GM18861 (cell line): ENCODE results near the gene PCDH18.
"Not testable (repeated sequence)": the region's sequence is repeated elsewhere in the genome, so short reads cannot be mapped to it uniquely, and the experiment has no call there.

ENCODE experiments used
- ATAC-seq: cut with Tn5 transposase; IDR thresholded peaks from one replicate; pipeline ENCODE4 v1.9.1; 2021; ENCODE audit not compliant: unreplicated experiment

The PCDH18 gene

DNA sequence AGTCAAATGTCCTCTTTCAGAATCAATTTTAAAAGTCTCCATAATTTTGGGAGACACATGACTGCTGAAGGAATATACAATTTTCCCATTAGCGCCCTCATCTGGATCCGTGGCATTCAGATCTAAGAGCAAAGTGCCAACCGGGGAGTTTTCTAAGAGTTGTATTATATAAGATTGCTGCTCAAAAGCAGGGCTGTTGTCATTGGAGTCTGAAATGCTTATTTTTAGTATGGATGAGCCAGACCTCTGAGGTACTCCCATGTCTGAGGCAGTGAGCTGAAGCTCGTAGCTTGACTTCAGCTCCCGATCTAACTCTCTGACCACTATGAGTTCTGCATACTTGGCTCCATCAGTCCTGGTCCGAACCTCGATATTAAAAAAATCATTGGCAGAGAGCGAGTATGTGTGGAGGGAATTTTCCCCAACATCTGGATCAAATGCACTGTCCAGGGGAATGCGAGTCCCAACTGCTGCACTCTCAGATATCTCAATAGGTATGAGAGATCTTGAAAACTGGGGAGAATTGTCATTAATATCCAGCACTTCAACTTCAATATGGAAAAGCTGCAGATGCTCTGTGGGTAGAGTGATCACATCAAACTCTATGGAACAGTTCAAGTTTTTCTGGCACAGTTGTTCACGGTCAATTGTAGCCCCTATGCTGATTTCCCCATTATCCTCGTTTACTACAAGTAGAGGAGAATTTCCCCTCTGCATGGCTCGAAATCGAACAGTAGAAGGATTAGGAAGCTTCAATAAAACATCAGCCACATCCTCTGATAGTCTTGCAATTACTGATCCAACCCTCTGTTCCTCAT lies 917 bp downstream of the PCDH18 start:
- ATAC-seq: no peak

DNA sequence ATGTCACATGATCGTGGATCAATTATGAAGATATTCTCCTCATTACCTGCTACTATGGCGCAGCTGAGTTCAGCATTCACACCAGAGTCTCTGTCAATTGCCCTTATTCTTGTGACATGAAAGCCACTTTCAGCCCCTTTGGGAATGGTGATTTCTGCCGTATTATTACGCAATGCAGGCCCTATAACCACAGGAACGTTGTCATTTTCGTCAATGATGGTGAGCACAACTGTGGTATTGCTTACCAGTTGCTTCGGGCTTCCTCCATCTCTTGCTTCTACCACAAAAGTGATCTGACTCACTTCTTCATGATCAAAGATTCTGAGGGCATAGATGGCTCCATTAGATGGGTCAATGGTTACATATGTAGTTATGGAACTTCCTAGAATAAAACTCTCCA lies 2.1 kb downstream of the PCDH18 start:
- ATAC-seq: no peak

DNA sequence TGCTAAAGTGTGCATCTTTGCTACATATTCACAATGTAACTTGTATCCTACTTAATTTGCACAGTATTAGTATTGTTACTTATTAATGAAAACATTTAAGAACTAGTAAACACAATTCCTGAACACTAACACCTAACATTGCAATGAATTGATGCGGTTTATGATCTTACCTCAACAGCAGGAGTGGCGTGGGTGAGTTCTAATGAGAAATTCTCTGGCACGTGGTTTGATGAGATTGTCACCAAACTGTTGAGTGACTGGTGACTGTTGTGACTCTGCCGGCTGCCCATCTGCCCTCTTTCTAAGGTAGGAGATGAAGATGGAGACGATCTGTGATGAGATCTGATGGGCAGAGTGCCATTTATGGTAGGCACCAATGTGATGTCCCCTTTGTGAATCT lies 2.9 kb downstream of the PCDH18 start:
- ATAC-seq: no peak

DNA sequence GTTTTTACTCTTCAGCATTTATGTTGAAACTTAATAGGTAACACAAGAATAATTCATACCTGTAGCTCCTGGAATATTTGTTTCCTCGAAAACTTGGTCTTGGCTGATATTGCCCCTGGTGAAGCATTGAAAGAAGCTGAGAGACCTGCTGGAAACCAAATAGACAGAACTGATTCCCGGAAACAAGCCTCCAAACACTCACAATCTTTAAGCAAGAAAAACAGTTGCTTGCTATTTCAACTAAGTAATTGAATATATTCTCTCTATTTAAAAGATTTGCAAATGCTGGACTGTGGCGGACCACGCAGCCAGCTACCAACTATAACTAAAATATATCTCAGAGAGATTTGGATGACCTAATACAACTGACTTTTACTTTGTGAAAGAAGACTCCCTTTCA lies 3.6 kb downstream of the PCDH18 start:
- no peak for ATAC-seq

DNA sequence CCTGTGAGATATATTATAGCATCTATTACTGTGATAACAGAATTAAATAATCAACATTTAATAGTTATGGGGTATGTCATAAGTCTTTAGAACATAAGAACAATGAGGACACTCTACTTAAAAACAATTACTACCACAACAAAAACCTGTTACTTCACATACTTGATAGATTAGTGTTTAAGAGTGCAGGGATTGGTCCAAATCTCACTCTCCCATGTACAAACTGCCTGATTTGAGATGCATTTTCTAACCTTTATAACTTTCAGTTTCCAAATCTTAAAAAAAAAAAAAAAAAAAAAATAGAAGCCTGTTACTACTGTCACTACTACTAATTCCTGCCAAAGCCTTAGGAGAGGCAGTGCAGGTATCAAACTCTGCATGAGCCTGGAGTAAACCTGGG lies 5.6 kb downstream of the PCDH18 start:
- ATAC-seq: no peak

DNA sequence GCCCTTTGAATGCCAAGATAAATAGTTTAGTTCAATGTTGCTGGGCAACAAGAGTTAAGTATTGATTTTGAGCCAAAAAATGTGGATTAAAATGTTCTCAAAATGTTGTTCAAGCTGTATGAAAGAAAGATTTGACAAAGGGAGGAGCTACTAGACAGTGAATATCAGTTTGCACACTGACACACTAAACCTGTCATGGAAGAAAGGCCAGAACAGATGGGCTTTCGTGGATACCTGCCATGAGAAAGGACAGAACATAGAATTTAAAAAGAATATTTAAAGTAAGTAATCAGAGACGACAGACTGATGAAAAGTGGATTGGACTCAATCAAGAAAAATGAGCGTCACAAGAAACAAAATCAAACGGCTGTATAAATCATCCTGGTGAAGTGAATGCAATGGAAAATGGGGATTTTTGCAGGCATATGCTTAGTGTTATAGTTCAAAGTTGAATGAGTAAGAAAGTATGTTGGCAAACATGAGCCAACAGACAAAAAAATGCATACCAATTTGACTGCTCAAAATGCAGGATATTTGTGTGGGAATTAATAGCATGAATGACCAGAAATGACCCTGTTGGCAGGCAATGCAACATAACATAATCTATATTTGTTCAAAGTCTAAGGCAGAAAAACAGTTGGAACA lies 7.4 kb downstream of the PCDH18 start:
- ATAC-seq: no peak

DNA sequence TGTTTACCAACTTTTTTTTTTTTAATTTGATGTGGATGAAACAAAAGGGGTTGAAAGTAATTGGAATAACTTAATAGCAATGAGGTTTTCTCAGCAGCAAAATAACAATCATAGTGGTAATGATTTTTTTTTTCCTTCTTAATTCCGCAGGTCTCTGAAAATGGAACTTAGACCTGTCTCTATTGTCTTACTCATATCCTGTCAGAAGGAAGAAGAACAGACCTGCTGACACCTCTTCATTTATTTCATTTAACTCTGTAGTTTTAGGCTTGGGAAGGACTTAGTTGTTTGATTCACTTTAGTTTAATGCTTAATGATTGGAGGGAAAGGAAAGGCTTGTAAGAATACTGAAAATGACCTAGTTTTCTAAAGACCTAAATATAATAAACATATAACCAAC lies 9.0 kb downstream of the PCDH18 start:
- ATAC-seq: no peak

DNA sequence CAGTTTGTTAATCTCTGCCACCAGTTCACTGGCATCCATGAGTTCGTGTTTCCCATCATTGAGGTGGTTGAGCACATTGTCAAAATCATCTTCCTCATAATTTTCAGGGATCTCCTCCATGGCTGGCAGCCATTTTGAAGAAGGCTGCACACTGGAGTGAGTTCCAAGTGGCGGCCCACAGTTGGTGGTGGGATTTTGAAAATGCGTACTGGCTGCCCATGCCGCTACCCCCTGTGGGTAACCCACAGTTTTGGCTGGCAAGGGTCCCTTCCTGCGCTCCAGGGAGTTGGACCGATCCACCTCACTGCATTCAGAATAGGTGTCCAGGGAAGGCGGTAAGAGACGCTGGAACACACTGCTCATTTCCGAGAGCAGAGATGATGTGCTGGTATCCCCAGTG lies 11.2 kb downstream of the PCDH18 start:
- ATAC-seq: no peak

DNA sequence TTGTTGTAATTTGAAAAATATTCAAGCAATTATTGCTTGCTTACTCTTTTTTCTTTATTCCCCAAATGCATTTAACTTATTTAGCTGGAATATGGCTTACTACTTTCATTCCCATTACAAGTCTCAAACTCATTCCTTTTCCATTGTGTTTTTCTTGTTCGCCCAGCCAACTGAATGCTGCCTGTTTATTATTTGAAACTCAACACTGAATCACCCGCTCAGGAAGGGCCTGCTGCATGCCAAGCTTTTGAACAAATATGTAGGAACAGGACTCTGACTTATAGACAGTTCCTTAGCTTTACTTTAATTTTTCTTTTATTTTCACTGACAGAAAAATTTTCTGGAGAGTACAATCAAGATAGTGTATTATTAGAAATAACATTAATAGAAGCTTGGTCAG lies 12.9 kb downstream of the PCDH18 start:
- ATAC-seq: no peak

DNA sequence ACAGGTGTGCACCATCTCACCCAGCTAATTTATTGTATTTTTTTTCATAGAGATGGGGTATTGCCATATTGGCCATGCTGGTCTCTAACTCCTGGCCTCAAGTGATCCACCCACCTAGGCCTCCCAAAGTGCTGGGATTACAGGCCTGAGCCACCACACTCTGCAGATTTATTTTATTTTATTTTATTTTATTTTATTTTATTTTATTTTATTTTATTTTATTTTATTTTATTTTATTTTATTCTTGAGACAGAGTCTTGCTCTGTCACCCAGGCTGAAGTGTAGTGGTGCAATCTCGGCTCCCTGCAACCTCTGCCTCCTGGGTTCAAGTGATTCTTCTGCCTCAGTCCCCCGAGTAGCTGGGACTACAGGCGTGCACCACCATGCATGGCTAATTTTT lies 15.0 kb downstream of the PCDH18 start:
- ATAC-seq: not testable (repeated sequence)

DNA sequence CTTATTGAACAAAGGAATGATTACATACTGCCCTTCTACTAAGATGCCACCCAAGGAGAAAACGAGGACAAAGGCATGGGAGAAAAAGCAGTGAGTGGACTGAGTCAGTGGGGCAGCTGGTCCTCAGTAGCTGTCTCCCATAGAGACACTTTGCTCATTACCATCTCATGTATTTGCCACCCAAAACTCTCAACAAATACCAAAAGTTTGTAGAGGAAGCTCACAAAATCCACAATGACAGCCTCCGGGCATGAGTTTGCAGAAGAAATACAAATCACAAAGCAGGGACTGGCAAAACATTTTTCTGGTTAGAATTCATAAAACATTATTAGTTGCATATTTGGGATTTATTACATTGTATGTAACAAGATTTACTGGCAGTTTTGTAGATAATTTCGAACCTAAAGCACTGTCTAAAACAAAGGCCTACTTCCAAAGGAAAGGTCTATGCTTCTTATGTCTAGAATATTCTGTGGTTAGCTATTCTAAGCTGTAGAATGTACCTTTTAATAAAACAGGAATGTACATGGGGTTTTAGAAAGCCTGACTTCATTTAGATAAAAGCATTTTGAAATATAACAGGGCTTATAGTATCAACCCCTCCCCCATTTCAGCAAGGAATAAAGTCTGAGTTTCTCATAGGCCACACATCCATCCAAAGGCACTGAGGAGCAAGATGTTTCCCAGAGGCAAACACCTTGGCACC lies 17.7 kb downstream of the PCDH18 start:
- ATAC-seq: no peak

DNA sequence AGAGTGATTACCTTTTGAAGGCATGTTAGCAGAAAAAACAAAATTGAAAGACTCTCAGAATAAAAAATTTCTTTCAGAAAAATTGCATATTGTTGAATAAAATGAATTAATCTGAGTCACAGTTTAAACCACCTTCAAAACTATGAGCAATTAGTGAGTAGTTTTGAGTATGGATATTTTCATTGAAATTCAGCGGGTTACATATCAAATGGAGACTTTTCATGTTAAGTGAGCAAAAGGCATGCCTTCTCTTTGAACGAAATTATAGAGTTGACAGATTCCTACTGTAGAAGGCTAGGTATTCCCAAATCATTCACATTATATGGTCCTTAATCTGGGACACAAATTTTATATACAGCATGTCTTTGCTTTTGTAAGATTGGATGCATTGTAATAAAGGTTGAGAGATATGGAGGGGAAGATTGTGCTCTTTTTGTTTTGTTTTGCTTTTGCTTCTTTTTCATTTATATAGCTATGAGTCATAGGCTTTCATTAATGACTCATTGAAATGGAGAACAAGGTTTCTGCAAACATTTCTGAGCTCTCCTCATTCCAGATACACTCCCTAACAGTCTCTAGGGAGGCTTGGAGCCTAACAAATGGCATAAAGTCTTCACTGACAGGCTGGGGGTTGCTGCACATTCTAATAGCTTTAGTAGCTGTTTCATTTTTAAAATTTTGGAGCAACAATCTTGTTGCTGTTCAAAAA lies 21.6 kb downstream of the PCDH18 start:
- ATAC-seq: no peak

DNA sequence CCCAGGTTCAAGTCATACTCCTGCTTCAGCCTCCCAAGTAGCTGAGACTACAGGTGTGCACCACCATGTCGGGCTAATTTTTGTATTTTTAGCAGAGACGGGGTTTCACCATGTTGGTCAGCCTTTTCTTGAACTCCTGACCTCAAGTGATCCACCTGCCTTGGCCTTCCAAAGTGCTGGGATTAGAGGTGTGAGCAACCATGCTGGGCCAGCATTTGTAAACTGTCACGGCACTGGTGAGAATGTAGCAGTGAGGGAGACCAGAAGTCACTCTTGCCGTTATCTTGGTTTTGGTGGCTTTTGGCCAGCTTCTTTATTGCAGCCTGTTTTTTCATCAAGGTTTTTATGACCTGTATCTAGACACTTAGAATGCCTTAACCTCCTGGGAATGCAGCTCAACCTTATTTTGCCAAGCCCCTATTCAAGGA lies 22.4 kb downstream of the PCDH18 start:
- ATAC-seq: no peak

DNA sequence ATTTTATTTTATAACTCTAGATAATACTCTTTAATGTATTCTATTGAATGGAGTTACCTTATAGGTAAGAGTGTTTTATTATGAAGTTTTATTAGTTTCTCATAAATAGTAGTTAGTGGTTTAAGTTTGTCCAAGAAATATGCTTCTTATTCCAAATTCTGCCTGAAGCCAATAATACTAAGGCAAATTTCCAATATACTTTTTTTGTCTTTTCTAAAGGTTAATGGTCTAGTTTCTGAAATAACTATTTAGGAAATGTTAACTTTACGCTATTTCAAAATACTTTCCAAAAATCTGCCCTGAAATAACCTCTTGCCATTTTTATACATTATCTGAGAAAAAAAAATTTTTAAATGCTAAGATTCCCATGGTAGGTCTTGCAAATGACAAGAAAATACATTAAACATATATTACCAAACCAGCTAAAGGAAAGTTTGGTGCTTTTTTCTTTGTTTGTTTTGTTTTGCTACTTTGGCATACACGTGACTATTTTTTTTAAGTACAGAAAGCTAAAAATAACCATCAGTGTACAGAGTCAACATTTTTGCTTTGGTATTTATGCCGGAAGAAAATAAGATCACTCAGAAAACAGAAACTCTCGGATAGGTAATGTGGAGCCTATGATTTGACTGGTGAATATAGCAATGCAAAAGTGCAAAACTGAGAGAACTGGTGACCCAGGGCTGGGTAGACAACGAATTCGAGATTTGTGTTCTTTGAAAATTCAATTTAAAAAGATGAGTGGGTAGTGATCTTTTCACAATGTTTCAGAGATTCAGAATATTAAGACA lies 29.8 kb downstream of the PCDH18 start:
- ATAC-seq: no peak

DNA sequence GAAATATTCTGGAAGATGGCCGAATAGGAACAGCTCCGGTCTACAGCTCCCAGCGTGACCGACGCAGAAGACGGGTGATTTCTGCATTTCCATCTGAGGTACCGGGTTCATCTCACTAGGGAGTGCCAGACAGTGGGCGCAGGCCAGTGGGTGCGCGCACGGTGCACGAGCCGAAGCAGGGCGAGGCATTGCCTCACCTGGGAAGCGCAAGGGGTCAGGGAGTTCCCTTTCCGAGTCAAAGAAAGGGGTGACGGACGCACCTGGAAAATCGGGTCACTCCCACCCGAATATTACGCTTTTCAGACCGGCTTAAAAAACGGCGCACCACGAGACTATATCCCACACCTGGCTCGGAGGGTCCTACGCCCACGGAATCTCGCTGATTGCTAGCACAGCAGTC lies 36.0 kb downstream of the PCDH18 start:
- not testable (repeated sequence) for ATAC-seq

DNA sequence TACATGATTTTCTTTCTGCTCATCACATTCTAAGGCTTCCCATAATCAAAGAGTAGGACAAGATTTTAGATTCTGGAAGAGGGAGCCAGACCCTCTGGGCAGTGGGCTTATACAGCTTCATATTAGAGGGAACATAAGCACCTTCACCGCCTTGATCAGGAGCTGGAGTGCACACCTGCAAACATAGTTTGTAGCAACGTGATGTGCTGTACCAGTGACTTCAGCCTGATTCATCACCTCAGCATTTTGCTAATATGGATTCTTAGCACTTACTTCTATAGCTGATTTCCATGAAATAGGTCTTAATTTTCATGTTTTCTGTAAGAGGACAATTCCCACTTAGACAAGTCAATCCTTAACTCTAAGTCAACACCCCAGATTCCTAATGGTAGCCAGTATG lies 36.7 kb downstream of the PCDH18 start:
- no peak for ATAC-seq

DNA sequence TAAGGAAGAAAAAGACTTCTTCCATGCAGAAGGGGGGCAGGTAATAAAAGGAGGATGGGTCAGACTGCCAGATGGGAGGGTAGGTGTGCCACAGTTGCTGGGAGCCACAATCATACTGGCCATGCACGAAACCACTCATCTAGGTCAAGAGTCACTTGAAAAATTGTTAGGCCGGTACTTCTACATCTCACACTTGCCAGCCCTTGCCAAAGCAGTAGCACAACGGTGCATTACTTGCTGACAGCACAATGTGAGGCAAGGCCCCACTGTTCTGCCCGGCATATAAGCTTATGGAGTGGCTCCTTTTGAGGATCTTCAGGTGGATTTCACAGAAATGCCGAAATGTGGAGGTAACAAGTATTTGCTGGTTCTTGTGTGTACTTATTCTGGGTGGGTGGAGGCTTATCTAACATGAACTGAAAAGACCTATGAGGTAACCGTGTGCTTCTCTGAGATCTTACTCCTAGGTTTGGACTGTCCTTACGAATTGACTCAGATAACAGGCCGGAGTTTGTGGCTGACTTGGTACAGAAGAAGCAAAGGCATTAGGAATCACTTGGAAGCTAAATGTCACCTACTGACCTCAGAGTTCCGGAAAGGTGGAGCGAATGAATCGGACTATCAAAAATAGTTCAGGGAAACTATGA lies 48.9 kb downstream of the PCDH18 start:
- ATAC-seq: not testable (repeated sequence)

DNA sequence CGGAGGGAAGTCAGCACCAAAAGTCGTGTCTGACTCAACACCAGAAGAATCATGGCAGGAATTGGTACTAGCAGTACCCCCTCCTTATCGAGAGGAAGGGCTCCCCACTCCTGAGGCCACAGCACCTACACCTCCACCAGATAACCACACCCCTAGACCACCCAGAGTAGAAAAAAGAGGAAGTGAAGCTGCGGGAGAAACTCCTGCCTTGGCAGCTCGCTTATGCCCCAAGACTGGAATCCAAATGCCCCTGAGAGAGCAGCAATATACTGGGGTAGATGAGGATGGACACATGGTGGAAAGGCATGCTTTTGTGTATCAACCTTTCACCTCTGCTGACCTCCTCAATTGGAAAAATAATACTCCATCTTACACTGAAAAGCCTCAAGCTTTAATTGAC lies 52.6 kb downstream of the PCDH18 start:
- not testable (repeated sequence) for ATAC-seq

DNA sequence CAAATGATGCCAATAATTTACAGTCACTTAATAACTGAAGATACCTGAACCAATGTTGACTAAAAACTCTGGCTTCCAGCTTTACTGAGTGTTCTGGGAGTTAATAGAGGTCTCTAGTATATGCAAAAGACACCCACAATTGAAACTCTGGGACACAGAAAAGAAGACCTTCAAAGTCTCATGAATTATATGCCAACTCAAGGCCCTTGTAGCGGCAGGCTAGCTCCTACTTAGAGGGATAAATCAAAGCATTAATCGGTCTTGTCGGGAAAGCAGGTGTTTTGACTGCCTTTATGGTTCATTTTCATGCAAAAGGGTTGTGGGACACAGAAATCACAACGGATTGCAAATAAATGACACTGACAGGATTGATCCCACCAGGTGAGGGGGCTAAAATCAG lies 55.9 kb downstream of the PCDH18 start:
- ATAC-seq: no peak

DNA sequence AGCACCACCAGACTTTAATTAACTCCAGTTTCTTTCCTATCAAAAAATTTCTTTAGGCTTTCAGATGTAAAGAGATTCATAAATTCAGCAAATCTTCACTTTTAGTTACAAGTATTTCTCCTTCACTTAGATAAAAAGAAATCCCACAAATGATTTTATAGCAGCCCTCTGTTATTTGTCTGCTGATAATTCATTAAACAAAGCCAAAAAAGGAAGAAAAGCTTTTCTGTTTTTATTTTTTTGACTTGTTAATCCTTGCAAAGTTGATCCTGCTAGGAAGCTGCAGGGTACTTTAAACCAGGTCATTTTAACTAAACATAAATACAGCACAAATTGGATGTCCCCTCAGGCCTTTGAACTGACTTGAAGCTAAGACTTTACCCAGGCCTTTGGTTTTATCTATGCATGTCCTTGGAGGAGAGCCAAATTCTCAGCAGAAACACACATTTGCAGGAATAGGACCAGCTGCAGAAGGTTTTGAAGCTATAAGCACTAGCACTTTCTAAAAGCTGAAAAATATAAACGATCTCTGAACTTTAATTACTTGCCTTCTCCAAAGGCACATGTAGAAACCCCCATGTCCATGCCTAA lies 57.5 kb downstream of the PCDH18 start:
- ATAC-seq: no peak
